HG03378 (cell line): Measurements from ENCODE around the gene PIGU.
"Not testable (repeated sequence)": the region's sequence is repeated elsewhere in the genome, so short reads cannot be mapped to it uniquely, and the experiment has no call there.

Experiments used
- ATAC-seq: cut with Tn5 transposase; IDR thresholded peaks from one replicate; pipeline ENCODE4 v1.9.1; 2021; ENCODE audit warnings: mild to moderate bottlenecking, moderate library complexity; ENCODE audit not compliant: unreplicated experiment

Gene PIGU

GRCh38 chr20:34676642-34677373 is at the start of gene PIGU:
Gene PIGU (minus strand): TSS chr20:34677092. CDS start chr20:34677085, 7 bp downstream.
- ATAC-seq: peak; percentile 90

GRCh38 chr20:34724172-34724571 is 47.3 kb upstream of the PIGU start:
- no peak for ATAC-seq

- ATAC-seq: not testable (repeated sequence)
These were observed 45.7 kb upstream of the PIGU start for GRCh38 chr20:34722560-34722959.

- ATAC-seq: no peak
These were observed 43.4 kb upstream of the PIGU start for GRCh38 chr20:34720266-34720665.

- peak; percentile 91 for ATAC-seq
These were observed 42.5 kb upstream of the PIGU start for GRCh38 chr20:34719242-34720017.

GRCh38 chr20:34717230-34718095 is 40.6 kb upstream of the PIGU start:
- ATAC-seq: no peak

- ATAC-seq: no peak
These were observed 40.0 kb upstream of the PIGU start for GRCh38 chr20:34716921-34717229.

GRCh38 chr20:34715384-34715783 is 38.5 kb upstream of the PIGU start:
- no peak for ATAC-seq

- ATAC-seq: not testable (repeated sequence)
These were observed 37.1 kb upstream of the PIGU start for GRCh38 chr20:34713944-34714515.

- ATAC-seq: no peak
These were observed 36.5 kb upstream of the PIGU start for GRCh38 chr20:34713194-34713943.

GRCh38 chr20:34712525-34713192 is 35.8 kb upstream of the PIGU start:
- ATAC-seq: no peak

GRCh38 chr20:34711813-34712430 is 35.0 kb upstream of the PIGU start:
- no peak for ATAC-seq

GRCh38 chr20:34710861-34711574 is 34.1 kb upstream of the PIGU start:
- ATAC-seq: no peak

- ATAC-seq: no peak
These were observed 33.6 kb upstream of the PIGU start for GRCh38 chr20:34710568-34710839.

- ATAC-seq: no peak
These were observed 33.1 kb upstream of the PIGU start for GRCh38 chr20:34709831-34710567.

GRCh38 chr20:34709044-34709830 is 32.3 kb upstream of the PIGU start:
- ATAC-seq: no peak

GRCh38 chr20:34708621-34709043 is 31.7 kb upstream of the PIGU start:
- no peak for ATAC-seq
